Testis (tissue), 2 donors: ENCODE results near the gene DHRS2.

Experiments used
- CTCF ChIP-seq, 3 experiments: fragments of 450-650 bp in 2 of 3; fragments of 200-600 bp in 1 of 3; sonication (generic) in 1 of 3; IDR thresholded peaks; one replicate each; pipeline ENCODE4 v1.5.1; 2016 to 2019; ENCODE audit warnings: antibody characterized with exemption in 3 of 3, mild to moderate bottlenecking in 2 of 3, moderate library complexity in 1 of 3
- POLR2A ChIP-seq: fragments of 450-650 bp; IDR thresholded peaks from one replicate; pipeline ENCODE4 v1.6.1; 2017; ENCODE audit warnings: antibody characterized with exemption, mild to moderate bottlenecking, moderate library complexity

GRCh38 chr14:23672200-23672599 is 36.0 kb downstream of the DHRS2 start:
- TF ChIP-seq POLR2A: no peak
- no peak for TF ChIP-seq CTCF (IDR thresholded peaks at IDR 0.05)
